GM11168 (cell line): ENCODE results near the gene MBOAT2.
"Not testable (repeated sequence)": the region's sequence is repeated elsewhere in the genome, so short reads cannot be mapped to it uniquely, and the experiment has no call there.

ENCODE experiments used
- in situ Hi-C: fragments of 300-500 bp; cut with MboI; formaldehyde crosslinking; loops from one replicate; pipeline ENCODE4 v1.12.0; 2022; ENCODE audit warnings: low sequenced_read_pairs; ENCODE audit not compliant: unreplicated experiment

The MBOAT2 gene

GRCh38 chr2:8965216-8965969, 38.1 kb downstream of the MBOAT2 start:
- in situ Hi-C loops, result no loop called here

DNA sequence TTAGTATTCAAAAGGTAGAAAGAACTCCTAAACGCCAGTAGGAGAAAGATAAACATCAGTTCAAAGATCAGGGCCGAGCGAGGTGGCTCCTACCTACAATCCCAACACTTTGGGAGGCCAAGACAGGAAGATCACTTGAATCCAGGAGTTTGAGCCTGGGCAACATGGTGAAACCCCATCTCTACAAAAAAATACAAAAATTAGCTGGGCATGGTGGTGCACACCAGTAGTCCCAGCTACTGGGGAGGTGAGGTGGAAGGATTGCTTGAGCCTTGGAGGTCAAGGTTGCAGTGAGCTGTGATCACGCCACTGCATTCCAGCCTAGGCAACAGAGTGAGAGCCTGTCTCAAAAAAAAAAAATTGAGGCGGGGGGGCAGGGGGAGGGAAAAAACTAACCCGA, 40.6 kb downstream of the MBOAT2 start:
- in situ Hi-C loops, result no loop called here

DNA sequence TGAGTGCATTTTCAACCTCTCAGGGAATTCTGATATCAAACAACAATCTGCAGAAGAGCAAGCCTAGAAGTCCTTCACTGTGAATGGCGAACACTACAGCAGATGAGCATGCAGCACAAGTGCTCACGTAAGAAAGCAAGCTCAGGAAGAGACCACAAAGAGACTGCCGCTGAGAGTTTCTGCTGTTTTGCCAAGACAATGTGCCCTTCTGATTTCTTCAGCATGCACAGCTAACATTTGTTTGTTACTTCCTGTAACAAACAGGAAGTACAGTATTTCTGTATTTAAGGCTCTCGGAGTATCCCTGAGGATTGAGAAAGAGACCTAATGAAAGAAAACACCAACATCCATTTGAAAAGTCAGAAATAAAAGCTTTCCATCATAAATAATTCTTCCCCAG, 45.9 kb downstream of the MBOAT2 start:
- in situ Hi-C loops, result no loop called here

DNA sequence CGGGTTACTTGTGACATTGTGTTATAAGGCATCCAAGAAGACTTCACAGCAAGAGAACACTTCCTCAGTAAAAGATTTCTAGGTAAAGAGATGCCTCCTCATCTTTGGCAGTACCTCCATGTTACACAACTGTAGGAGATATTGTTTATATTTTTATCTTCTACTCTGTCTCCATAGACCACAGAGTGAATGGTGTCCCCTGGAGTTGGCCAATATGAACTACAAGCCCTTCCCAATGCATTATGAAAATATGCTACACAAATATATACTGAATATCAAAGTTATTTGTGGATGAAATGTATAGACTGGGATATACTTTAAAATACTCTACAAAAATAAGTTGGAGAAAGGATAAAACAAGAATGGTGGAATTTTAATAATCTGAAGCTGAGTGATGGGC, 46.7 kb downstream of the MBOAT2 start:
- in situ Hi-C loops, result no loop called here

- in situ Hi-C loops, result no loop called here
These were observed 48.5 kb downstream of the MBOAT2 start for GRCh38 chr2:8954990-8955389.

GRCh38 chr2:8953525-8953924, 50.0 kb downstream of the MBOAT2 start:
- in situ Hi-C loops, result no loop called here

DNA sequence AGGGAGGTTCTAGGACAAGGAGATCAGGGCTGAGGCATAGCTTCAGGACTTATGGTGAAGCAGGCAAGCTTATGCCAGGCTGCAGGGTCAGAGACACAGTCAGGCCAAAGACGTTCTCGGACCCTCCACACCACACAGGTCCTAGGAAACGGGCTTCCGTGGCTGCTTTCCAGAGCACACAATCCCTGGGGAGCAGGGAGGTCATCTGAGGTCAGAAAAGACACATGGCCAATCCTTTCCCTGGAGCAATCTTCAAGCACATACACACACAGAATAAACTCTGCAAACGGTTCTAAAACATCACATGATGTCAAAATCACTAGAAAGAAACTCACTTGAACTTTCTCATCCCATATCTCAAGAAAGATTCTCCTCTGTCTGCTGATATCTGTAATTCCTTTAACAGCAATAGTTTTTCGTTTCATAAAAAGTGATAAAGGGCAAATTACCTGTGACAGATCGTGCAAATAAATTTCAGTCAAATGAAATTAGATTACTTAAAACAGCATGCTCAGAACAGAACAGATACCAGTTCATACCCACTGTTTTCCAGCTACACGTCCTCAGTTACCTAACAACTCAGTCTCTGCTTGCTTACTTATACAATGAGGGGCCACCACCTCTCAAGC, 63.9 kb downstream of the MBOAT2 start:
- in situ Hi-C loops, result no loop called here

DNA sequence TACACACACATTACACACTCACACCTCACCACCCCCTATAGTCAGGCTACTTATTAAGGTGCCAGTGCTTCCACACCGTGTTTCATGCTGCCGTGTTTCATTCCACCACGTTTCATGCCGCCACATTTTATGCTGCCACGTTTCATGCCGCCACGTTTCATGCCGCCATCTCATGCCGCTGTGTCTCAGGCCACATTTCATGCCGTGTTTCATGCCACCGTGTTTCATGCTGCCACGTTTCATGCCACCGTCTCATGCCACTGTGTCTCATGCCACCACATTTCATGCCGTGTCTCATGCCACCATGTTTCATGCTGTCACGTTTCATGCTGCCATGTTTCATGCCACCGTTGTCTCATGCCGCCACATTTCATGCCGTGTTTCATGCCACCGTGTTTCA, 65.1 kb downstream of the MBOAT2 start:
- in situ Hi-C loops, result no loop called here

DNA sequence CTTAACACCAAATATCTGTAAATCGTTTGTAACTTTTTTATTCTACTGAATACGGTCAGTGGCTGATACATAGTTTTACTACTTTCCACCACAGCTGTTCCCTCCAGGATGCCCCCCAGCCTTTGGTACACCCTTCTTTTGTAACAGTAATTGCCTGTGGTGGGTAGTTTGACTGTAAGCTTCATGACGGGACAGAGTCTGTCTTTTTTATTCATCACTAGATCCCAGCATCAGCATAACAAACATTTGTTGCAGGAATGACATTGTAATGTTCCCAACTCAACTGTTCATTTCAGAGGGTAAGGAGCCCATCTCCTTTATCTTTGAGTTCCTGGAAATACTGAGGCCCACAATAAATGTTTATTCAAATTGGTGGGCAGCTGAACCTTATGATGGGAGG, 67.5 kb downstream of the MBOAT2 start:
- in situ Hi-C loops, result no loop called here

GRCh38 chr2:8934338-8934737, 69.1 kb downstream of the MBOAT2 start:
- in situ Hi-C loops, result no loop called here

DNA sequence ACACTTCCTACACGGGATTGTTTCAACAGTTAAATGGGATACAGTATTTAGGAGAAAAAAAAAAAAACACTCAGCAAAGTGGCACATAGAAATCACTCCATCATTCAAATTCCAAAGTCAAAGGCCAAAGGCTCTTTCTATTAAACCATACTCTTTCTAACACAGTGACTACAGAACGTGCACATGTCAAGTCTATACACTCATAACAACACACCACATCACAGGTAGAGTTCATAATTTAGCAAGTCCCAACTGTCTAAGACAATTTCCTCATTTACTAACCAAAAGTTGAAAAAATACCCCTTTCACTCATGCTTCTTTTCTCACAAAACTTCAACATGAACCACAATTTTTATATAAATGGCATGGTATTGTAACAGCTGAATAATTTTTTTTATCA, 70.8 kb downstream of the MBOAT2 start:
- in situ Hi-C loops, result no loop called here

- in situ Hi-C loops, result not testable (repeated sequence)
These were observed 73.3 kb downstream of the MBOAT2 start for GRCh38 chr2:8930185-8930584.

GRCh38 chr2:8929128-8929527, 74.4 kb downstream of the MBOAT2 start:
- in situ Hi-C loops, result no loop called here

DNA sequence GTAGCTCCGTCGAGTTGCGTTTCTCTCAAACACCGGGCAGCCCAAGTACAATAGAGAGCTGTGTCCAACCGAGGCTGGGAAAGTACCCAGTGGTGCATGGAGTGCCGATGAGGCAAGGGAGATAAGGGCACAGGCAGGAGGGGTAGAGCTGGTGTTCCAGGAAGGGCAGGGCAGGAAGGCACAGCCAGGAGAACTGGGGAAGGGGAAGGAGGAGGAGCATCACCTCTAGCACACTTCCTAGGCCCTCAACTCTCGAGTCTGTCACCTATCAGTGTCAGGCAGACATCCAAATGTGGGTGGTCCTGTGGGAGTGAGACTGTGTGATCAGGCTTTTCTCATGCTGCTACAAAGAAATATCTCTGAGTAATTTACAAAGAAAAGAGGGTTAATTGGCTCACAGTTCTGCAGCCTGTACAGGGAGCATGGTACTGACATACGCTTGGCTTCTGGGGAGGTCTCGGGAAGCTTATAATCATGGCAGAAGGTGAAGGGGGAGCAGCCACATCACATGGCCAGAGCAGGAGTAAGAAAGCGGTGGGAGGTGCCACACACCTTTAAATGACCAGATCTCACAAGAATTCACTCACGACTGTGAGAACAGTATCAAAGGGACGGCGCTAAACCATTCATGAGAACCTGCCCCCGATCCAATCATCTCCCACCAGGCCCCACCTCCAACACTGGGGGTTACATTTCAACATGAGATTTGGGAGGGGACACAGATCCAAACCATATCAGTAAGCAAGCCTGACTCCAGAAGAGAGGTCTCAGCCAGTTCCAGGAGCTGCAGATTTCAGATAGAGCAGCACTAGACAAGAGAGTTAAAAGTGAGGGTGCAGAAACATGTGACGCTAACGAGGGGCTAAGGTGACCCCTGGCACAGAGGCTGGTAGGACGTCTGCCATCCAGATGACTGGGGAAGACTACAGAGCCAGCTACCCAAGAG, 75.7 kb downstream of the MBOAT2 start:
- in situ Hi-C loops, result no loop called here

DNA sequence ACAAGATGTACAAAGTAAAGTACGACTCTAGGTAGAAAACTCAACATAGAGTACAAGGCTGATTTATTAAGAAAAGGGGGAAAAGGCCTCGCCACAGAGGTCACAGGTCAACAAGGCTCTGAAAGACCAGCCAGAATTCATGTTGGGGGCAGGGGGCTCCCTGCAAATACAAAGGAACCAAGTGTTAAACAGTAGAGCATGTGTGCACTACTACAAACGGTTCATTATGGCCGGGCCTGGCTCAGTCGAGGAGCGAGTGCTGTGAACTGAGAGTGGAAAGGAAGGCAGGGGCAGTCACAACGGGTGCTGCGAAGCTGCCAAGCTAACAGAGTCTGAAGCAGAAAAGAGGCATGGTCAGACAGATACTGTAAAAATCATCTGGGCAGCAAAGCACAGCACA, 77.1 kb downstream of the MBOAT2 start:
- in situ Hi-C loops, result no loop called here

DNA sequence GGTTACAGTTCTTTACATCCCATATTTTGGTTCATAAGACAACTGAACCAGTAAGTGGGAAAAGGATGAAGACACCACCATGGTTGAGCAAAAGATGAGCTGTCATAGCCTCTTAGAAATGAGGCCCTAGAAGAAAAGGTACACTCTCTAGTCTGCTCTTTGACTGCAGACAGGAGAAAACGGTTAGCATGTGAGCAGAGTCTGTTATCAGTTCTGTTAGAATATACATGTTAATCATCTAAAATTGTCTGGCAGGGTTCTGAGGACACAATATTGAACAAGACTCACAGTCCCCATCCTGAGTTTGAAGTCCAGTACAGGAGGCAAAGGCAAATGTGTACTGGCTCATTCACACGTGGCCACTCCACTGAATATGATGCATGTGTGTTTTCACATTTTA, 78.1 kb downstream of the MBOAT2 start:
- in situ Hi-C loops, result no loop called here

DNA sequence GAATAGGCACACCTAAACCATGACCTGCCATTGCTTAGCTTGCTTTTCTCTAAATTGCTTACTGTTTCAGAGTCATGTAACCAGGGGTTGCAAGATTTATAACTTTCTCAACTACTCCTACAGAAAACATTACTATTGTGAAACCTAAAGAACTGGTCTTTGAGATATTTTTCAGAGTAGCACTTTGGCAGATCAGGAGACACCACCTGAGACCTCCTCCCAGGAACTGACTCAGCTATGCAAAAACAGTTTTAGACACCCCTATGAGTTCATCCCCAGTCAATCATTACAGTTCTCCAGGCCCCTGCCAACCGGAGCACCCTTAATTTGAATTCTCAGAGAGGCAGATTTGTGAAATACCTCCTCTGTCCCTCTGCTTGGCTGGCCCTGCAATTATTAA, 80.3 kb downstream of the MBOAT2 start:
- in situ Hi-C loops, result no loop called here

DNA sequence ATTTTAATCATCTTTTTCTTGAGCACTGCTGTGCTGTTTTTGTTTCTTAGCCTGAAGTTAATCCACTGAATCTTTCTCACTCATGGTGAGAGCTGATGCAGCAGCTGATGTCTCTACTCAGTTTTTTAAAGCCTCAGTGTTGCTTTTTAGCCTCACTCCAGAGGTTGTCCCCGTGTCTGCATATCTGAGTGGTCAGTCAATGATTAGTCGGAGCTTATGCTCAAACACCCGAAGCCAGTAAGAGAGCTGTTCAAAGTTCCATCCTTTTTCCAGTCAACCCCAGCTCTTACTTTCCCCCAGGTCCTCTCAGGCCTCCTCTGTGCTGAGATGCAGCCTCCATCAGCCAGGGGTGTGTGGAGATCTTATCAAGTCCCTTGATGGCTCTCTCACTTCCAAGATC, 81.1 kb downstream of the MBOAT2 start:
- in situ Hi-C loops, result no loop called here

DNA sequence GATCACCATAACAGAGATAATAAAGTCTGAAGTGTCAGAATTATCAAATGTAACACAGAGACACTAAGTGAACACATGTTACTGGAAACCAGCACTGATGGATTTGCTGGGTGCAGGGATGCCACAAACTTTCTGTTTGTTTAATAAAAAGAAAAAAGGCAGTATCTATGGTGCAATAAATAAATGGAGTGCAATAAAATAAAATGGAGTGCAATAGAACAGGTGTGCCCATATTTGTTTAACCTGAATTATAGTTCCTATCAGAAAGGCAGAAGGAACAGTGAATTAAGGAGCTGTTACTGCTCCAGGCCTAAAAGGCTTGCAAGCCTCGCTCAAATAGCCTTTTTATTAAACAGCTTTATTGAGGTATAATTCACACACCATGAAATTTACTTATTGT, 85.1 kb downstream of the MBOAT2 start:
- in situ Hi-C loops, result no loop called here

DNA sequence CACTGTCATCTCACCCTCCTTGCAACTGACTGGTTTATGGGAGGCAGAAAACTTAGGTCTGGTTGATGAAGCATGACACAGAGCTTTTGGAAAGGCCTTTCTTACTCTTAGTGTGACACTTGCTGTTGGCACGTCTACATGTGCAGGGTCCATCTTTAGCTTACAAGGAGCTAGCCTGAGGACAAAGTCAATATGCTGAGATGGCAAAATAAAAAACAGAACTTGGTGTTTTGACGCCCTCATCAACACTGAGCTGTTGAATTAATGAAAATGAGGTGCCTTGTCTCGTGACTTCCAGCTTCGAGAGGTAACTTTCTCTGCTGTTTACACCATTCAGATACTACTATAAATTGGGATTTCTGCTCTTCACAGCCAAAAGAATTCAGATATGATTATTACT, 87.5 kb downstream of the MBOAT2 start:
- in situ Hi-C loops, result no loop called here

DNA sequence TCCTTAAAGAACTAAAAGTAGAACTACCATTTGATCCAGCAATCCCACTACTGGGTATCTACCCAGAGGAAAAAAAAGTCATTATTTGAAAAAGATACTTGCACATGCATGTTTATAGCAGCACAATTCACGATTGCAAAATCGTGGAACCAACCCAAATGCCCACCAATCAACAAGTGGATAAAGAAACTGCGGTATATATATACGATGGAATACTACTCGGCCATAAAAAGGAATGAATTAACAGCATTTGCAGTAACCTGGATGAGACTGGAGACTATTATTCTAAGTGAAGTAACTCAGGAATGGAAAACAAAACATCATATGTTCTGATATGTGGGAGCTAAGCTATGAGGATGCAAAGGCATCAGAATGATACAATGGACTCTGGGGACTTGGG, 89.7 kb downstream of the MBOAT2 start:
- in situ Hi-C loops, result not testable (repeated sequence)
